HG02571 (cell line): ENCODE measurements around the gene CRHR1.

ENCODE experiments used
- ATAC-seq: cut with Tn5 transposase; IDR thresholded peaks from one replicate; pipeline ENCODE4 v1.9.1; 2021; ENCODE audit warnings: mild to moderate bottlenecking, moderate library complexity; ENCODE audit not compliant: unreplicated experiment

Gene CRHR1

DNA sequence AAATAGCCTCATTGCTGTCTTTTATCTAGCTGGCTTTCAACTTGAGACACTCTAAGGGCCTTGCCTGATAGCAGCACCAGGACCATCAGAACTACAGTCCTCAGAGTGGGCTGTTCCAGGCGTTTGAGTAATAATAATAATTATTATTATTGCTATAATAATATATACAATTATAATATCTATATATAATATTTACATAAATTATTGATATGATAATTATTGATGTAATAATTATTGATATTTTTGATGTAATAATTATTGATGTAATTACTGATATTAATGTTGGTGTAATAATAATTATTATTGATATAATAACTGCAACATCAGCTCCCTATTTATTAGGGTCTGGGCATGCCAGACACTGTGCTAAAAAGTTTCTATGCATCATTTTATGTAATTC, 25.6 kb upstream of the CRHR1 start:
- ATAC-seq: no peak

DNA sequence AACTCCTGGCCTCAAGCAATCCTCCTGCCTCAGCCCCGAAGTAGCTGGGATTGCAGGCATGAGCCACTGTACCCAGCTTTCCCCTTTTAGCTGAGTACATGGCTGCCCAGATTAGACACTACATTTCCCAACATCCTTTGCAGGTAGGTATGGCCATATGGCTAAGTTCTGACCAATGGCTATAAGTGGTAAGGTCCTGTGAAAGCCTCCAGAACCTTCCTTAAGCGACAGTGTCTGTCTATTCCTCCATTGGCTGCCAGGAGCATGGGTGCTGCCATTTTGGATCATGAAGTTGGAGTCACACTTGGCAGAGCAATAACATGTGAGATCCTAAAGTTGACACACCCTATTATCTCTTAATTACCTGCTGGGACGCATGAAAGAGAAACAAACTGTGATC, 24.4 kb upstream of the CRHR1 start:
- no peak for ATAC-seq

DNA sequence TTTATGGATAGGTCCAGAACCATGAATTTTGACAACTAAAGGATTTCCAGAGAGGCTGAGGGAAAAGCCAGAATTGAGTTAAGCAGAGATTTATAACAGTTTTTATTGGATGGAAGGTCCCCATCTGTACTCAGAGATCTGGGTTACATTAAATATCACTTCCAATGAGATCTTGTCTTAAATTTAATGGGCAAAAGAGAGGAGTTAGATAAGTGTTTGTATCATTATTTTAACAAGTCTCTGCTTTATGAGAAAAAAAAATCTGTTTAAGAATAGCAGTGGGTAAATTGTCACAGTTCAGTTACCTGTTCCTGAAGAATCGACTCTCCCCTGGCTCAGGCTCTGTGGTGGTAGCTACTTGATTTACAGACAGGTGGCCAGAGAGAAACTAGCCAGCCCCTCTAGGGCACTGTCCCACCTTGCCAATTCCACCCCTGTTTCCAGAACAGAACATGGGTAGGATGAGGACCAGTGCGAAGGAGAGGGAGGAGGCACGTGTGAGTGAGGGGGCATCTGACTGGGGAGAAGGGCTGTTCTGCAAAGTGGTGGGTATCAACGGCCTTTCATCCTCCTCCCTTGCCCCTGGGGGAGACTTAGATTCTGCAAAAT, 22.1 kb upstream of the CRHR1 start:
- ATAC-seq: no peak

DNA sequence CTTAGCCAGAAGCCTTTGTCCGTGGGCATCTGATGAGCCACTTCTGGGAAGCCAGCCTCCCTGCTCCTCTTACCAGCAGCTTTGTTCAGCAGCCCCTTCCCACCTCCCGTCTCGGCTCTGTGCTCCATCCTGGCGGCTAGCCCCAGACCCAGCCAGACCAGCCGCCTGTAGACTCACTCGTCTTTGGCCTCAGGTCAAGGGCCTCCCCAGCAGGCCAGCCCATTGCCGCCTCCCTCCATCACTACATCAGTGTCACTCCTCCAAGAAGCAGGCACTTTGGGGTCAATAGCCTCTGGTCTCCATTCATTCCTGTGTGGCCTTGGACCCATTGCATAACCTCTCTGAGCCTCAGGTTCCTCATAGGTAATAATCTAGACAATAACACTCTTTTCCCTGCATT, 20.9 kb upstream of the CRHR1 start:
- no peak for ATAC-seq

DNA sequence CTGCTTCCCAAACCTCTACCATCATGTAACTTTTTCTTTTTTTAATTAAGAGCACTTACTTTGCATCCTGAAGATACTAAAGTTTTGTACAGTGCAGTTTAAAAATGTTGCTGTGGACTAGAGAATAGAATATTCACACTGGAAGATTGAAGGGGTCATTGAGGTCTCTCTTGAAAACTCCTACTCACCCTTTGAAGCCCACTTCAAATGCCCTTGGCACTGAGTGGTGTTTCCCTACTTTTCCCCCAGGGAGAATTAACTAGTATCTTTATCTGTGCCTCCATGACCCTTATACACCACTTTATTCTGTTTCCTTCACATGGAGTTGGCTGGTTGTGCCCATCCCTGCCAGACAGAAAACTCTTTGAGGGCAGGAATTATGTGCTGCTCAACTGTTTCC, 19.6 kb upstream of the CRHR1 start:
- no peak for ATAC-seq

DNA sequence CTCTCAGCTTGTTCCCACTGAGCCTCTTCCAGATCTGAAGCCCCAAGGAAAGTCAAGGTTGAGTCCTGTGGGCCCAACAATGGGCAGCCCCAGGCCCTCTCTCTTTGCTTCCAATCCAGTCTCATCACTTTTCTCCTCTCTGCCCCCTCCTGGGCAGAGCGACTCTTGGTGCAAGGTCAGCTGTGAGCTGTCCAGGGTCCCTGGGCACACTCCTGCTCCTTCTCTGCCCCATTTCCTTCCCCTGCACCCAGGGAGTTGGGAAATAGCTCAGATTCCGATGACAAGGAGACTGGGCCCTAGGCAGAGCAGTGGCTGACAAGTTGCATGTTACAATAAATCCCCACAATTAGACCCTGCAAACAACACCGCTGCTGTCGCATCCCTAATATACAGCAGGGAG, 16.1 kb upstream of the CRHR1 start:
- ATAC-seq: no peak

DNA sequence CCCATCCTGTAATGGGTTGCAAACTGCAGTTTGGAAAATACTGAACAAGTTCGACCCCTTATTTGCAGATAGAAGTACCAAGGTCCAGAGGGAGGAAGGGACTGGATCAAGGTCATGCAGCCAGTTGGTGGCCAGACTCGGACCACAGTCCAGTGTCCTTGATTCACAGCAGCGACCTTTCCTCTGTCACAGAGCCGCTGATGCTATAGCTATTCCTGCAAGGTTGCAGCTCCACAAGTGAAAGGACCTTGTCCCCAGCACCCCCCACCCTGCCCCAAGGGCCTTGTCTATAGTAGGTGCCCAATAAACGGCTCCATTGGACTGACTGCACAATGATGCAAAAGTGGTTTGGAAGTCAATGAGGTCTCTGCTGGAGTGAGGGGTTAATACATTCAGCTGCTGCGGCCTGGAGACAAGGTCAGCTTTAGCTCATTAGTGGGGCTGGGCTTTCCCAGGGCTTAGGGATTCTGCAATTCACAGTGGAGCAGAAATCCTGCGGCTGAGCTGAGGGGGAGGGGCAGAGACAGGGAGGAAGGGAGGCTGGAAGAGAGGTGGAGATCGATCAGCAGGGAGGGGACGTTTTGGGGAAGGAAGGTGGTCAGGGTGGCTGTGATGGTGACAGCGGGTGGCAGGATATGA, 13.4 kb upstream of the CRHR1 start:
- ATAC-seq: no peak

DNA sequence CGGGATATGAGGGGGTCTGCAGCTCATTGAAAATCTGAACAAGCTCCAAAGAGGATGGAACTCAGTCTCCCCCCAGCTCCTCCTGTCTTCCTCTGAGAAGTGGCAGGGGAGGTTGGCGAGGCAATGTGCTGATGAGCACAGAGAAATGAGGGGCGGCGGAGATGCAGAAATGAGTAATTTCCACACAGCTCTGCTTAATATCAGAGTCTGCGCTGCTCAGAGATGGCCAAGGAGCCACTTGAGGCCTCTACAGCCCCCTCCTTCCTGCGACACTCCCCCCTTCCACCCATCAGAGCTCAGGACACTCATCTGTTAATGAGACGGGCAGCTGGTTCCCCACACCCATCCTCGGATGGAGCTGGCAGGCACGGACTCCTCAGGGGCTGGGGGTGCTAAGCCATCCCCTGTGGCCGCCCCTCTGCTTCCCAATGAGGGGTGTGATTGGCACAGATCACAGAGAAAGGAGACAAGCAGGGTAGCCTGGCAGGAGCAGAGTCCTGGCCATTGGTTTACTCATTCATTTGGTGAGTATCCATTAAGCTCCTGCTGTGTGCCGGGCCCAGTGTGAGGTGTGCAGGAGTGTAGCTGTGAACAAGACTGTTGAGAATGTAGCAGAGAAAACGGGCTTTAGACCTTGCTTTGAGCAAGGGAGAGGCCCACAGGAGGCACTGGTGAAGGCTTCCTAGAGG, 12.7 kb upstream of the CRHR1 start:
- ATAC-seq: no peak

DNA sequence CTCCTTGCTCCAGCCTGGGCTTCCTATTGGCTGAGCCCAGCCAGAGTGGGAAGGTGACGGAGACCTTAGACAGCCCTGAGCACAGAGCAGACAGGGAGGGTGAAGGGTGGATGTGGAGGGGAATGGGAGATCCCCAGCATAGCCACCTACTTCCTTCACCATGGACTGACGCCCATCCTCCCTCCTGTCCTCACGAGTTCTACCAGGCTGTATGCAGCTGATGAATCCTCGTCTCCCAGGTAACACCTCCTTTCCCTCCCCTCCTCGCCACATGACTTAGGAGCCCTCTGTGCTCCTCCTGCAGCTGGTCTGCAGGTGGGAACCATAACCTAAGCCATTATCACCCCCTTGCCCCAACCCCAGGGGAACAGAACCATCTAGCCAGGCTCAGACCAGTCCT, 9.0 kb upstream of the CRHR1 start:
- ATAC-seq: no peak

DNA sequence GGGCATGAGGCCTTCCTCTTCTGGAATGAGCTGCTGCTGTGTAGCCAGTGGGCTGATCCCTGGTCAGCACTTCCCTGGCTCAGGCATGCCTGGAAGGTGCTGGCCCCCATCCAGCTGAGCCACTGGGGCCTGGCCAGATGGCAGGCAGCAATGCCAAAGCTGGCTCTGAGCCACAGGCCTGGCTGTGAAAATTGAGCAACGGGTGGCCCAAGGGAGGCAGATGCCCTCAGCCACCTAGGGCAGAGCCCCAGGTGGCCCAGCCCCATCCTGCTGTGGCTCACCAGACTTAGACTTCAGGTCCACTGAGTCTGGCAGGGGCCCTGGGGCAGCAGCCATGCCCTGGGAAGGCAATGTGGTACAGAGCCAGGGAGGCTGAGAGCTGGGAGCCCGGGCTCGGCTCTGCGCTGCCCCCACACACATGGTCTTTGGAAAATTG, 8.5 kb upstream of the CRHR1 start:
- no peak for ATAC-seq

DNA sequence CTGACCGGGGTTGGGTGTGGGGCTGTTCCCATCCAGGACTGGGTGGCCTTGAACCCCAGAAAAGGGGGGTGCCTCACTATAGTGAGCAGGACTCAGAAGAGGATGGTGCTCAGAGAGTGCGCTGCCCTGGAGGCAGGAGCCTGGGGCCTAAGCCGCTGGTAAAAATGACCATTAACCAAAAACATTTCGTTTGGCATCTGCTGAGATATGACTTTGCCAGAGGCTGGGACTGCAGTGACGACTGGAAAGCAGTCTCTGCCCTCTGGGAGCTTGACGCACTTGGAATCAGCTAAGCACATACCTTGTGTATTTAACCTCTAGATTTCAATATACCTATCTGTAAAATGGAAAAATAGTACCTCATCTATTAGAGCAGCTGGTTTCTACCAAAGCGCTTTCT, 7.2 kb upstream of the CRHR1 start:
- no peak for ATAC-seq

DNA sequence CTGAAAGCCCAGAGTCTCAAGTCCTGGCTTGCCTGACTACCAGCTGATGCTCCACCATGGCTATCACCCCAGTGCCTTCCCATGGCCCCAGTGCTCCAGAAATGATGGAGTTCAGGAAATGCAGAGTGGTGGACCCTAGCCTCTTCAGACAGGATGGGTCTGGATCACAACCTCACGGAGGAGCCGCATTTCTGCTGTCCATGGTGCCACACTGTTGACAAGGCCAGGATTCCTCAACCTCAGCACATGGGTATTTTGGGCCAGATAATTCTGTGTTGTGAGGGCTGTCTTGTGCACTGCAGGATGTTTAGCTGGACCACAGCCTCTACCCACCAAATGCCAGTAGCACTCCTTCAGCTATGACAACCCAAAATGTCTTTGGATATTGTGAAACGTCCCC, 6.7 kb upstream of the CRHR1 start:
- ATAC-seq: no peak

DNA sequence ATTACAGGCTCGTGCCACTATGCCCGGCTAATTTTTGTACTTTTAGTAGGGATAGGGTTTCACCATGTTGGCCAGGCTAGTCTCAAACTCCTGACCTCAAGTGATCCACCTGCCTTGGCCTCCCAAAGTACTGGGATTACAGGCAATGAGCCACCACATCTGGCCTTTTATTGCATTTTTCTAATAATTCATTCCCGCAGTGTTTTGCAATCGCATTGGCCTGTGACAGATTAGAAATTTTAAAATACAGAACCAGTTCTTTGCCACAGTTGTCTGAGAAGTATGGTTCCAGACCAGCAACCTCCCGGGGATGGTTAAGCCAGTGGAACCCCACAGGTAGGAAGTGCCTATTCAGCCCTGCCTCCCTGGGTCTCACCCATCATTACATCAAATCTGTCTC, 3.2 kb upstream of the CRHR1 start:
- no peak for ATAC-seq

DNA sequence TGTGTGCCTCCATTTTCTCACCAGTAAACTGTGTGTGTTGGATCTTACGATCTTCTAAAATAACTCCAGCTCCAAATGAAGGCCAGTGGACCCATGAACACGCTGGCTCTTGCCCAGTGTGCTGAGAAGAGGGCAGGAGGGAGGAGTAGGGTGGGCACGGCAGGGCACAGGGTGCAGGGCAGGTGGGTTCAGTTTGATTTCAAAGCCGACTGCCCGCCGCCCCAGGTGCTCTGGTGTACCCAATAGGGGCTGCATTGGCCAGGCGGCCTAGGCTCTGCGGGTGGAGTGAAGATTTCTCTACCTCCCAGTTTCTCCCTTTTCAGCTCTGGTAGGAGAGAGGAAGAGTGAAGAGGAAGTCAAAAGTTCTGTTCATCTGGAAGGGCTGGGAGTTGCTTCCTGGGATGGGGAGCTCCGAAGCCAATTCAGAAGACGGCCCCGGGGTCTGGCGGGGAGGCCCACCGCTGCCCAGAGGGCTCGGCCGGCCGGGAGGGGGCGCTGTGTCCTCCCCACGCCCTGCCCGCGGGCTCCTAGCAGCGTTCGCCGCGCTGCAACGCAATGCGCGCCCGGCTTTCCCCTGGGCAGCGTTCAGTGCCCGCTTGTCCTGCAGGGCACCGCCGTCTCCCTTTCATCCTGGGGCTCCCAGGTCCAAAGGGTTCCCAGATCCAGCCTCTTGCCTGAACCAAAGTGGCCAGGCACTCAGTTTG, 1.1 kb upstream of the CRHR1 start:
- no peak for ATAC-seq

DNA sequence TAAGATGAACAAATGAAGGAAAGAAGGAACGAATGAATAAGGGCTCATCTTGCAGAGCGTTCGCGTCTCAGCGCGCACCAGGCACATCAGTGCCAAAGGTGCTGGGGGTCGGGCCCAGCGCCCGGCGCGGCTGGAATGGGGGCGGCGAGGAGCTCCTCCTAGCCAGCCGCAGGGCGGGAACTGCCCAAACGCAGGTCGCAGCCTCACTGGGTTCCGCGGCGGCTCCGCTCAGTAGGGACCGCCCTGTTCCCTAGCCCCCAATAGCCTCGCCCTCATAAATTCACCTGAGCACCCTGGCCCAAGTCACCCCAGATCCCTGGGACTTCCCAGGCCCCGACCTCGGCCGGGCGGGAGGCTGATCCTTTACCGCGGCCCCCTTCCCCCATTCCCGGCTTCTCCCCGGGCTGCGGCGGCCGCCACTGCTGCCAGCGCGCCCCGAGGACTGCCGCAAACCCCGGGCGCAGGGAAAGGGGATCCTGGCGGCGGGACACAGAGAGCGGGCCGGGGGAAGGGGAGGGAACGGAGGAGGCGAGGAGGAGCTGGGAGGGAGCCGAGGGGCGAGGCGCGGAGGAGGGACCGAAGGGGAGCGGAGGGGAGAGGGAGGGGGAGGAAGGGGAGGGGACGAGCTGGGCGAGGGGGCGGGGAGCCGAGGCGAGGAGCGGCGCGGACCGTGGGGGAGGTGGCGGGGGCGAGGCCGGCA, 377 bp upstream of the CRHR1 start:
- no peak for ATAC-seq

DNA sequence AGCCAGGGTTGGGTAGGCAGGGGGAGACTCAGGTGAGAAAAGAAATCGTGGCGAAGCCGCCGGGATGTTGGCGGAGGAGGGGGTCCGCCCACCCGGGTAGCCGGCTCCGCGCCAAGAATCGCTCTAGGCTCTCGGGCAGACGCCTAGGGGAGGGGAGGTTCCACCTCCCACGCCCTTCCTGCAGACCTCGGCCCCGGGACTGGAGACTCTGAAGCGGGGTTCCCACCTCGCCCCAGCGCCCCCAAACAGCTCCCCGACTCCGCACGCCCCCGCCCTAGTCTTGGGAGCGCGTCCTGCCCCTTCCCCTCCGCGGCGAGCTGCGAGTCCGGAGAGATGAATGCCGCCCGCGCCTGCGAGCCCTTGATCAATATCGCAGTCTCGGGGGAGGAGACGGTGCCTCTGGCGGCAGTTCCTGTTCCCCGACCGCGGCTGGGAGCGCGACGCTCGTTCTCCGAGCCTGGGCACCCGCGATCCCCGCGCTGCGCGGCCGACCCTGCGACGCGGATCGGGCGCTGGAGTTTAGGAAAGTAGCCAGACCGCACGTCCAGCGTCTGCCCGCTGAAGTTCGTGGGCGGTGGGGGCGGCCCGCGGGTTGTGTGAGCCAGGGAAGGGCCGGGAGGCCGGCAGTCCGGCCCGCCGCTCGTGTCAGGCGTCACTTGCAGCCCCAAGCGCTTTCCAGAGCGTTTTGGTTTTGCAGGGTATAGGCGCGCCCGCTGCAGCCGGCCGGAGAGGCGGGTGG, 790 bp downstream of the CRHR1 start:
- ATAC-seq: no peak

DNA sequence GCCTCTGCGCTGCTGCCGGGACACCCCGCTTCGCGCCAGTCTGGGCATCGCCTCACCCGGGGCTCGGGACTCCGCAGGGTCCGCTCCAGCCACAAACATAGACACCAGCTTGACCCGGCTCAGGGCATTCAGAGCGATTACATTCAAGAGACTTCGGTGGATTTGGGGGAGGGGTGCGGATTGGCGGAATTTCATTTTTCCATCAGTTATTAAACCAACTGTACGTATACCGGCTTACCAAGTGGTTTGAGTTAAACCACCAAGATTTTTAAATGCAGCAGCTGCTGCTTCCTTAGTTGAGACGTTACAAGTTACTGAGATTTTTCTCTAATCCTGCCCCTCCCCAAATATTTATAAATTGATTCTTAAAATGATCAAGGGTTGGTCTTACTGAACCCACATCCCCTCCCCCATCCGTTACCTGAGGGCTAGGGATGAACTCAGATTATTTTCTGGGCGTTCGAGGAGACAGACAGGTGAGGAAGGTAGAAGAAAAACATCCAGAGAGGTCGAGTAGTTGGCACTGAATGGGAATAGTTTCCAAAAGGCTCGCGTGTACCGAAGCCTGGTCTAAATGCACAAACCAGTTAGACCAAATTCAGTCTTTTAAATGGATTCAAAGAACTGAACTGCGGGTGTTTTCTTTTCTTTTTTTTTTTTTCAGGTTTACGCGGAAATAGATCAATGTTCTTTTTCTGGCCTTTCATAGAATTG, 1.5 kb downstream of the CRHR1 start:
- no peak for ATAC-seq

DNA sequence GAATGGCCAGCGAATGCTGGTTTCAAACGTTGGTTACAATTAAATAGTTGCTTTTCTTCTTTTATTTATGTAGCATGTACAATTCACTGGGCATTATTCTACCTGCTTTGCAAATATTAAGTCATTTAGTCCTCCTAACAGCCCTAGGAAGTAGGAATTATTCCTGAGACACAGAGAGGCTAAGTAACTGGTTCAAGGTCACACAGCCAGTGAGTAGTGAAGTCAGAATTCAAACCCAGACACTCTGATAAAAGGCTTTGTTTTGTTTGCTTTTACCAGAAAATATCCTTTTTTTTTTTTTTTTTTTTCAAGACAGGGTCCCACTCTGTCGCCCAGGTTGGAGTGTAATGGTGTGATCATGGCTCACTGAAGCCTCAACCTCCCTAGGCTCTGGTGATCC, 2.2 kb downstream of the CRHR1 start:
- ATAC-seq: no peak

DNA sequence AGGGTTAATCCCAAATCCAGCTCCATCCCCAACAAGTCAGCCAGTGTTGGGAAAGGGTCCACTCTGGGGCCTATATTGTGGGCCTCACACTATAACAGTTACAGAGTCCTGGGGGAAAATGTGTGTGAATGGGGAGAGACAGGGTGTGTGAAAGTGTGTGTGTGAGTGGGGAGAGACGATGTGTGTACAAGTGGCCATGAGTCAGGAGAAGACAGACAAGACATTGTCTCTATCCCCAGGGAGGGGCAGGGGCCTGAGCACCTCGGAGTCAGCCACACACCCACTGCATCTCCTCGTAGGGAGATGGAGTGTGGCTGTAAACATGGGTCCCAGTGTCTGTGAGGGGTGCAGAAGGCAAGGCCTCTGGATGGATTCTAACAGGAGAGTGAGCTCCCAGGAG, 2.9 kb downstream of the CRHR1 start:
- ATAC-seq: no peak

DNA sequence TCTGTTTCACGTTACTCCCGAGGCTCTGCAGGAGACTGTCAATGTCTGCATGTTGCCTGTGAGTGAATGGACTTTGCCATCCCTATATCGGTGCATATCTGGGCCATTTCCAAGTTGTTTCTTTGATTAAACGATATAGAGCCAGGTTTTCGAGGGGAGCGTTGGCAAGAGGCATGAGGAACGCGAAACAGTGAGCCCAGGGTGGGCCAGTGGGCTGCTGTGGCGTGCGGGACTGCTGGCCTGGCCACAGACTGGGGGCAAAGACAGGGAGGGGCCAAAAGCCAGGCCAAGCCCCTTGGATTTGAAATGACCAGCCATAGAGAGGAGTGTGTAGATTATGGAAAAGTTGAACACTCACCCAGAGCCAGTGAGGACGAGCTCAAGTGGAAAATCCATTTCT, 3.5 kb downstream of the CRHR1 start:
- no peak for ATAC-seq
